H9 (cell line): Measurements from ENCODE around the gene SLC24A1. TPM values are rescaled to one million over a fixed set of nuclear protein-coding genes. Genes with fewer than 3 reads are reported as not detected.

Experiments used
- DNase-seq: peaks from one replicate; pipeline ENCODE4 v3.0.0-alpha.2; 2017
- H2AFZ ChIP-seq: one replicate; pipeline ENCODE4 v1.6.1; 2013; ENCODE audit warnings: mild to moderate bottlenecking, low read length, control low read depth, moderate library complexity
- H2AK5ac ChIP-seq: 2 replicates; pipeline ENCODE4 v1.6.1; 2013; ENCODE audit warnings: low read length, control low read depth, mixed read lengths; ENCODE audit not compliant: insufficient read length
- H2BK120ac ChIP-seq: one replicate; pipeline ENCODE4 v1.6.1; 2013; ENCODE audit warnings: low read depth, mild to moderate bottlenecking, low read length, control low read depth, inconsistent platforms; ENCODE audit not compliant: poor library complexity, severe bottlenecking
- H2BK12ac ChIP-seq: 2 replicates; pipeline ENCODE4 v1.6.1; 2013; ENCODE audit warnings: low read length, control low read depth, mixed read lengths, low read depth; ENCODE audit not compliant: insufficient read length
- H2BK15ac ChIP-seq: 2 replicates; pipeline ENCODE4 v1.6.1; 2013; ENCODE audit warnings: low read depth, low read length, control low read depth
- H2BK20ac ChIP-seq: one replicate; pipeline ENCODE4 v1.6.1; 2013; ENCODE audit warnings: low read depth, mild to moderate bottlenecking, low read length, control low read depth, inconsistent platforms; ENCODE audit not compliant: poor library complexity, severe bottlenecking
- H2BK5ac ChIP-seq: 2 replicates; pipeline ENCODE4 v1.6.1; 2013; ENCODE audit warnings: low read length, control low read depth, mixed read lengths; ENCODE audit not compliant: insufficient read length
- H3K14ac ChIP-seq: 2 replicates; pipeline ENCODE4 v1.6.1; 2013; ENCODE audit warnings: low read length, control low read depth; ENCODE audit not compliant: insufficient read depth
- H3K18ac ChIP-seq: 2 replicates; pipeline ENCODE4 v1.6.1; 2013; ENCODE audit warnings: low read depth, mild to moderate bottlenecking, mixed read lengths, low read length, control low read depth; ENCODE audit not compliant: insufficient read length
- H3K23ac ChIP-seq: 2 replicates; pipeline ENCODE4 v1.6.1; 2013; ENCODE audit warnings: low read length, control low read depth, mixed read lengths, low read depth; ENCODE audit not compliant: insufficient read length
- H3K23me2 ChIP-seq: 2 replicates; pipeline ENCODE4 v1.6.1; 2013; ENCODE audit warnings: low read depth, mild to moderate bottlenecking, mixed read lengths, low read length, control low read depth; ENCODE audit not compliant: insufficient read length, poor library complexity, severe bottlenecking
- H3K27ac ChIP-seq: 2 replicates; pipeline ENCODE4 v1.5.1; 2013; ENCODE audit warnings: low read length, control low read depth, mixed read lengths, low read depth; ENCODE audit not compliant: insufficient read length
- H3K27me3 ChIP-seq: 2 replicates; pipeline ENCODE4 v1.6.1; 2013; ENCODE audit warnings: low read length, control low read depth, inconsistent platforms; ENCODE audit not compliant: insufficient read depth
- H3K4ac ChIP-seq: 2 replicates; pipeline ENCODE4 v1.6.1; 2013; ENCODE audit warnings: low read depth, mild to moderate bottlenecking, control low read depth, inconsistent platforms, low read length, moderate library complexity
- H3K4me1 ChIP-seq: 2 replicates; pipeline ENCODE4 v1.6.1; 2013; ENCODE audit warnings: low read length, control low read depth, inconsistent platforms; ENCODE audit not compliant: insufficient read depth
- H3K4me2 ChIP-seq: 2 replicates; pipeline ENCODE4 v1.6.1; 2013; ENCODE audit warnings: low read length, control low read depth, mixed read lengths; ENCODE audit not compliant: insufficient read length, insufficient read depth
- H3K56ac ChIP-seq: 2 replicates; pipeline ENCODE4 v1.6.1; 2013; ENCODE audit warnings: low read depth, mild to moderate bottlenecking, mixed read lengths, low read length, control low read depth; ENCODE audit not compliant: insufficient read length
- H3K79me1 ChIP-seq: 2 replicates; pipeline ENCODE4 v1.6.1; 2013; ENCODE audit warnings: low read depth, mild to moderate bottlenecking, moderate library complexity, low read length, control low read depth, inconsistent platforms; ENCODE audit not compliant: insufficient read depth, poor library complexity, severe bottlenecking
- H3K79me2 ChIP-seq: 2 replicates; pipeline ENCODE4 v1.6.1; 2013; ENCODE audit warnings: low read length, control low read depth, inconsistent platforms; ENCODE audit not compliant: insufficient read depth
- H3K9ac ChIP-seq: 2 replicates; pipeline ENCODE4 v1.6.1; 2013; ENCODE audit warnings: low read length, control low read depth, mixed read lengths; ENCODE audit not compliant: insufficient read length; ENCODE audit errors: extremely low read depth
- H3K9me3 ChIP-seq: one replicate; pipeline ENCODE4 v1.6.1; 2013; ENCODE audit warnings: low read depth, low read length, inconsistent platforms; ENCODE audit not compliant: control insufficient read depth
- H3T11ph ChIP-seq: one replicate; pipeline ENCODE4 v1.6.1; 2013; ENCODE audit warnings: mild to moderate bottlenecking, low read length, control low read depth, inconsistent platforms
- H4K20me1 ChIP-seq: one replicate; pipeline ENCODE4 v1.6.1; 2013; ENCODE audit not compliant: control insufficient read depth, insufficient read length, insufficient read depth
- H4K5ac ChIP-seq: 2 replicates; pipeline ENCODE4 v1.6.1; 2013; ENCODE audit warnings: low read depth, mild to moderate bottlenecking, mixed read lengths, low read length, control low read depth; ENCODE audit not compliant: insufficient read length
- H4K8ac ChIP-seq: replicated peaks from 2 replicates; pipeline ENCODE4 v1.6.1; 2013; ENCODE audit warnings: low read length, control low read depth, mixed read lengths, low read depth; ENCODE audit not compliant: insufficient read length
- H4K91ac ChIP-seq: 2 replicates; pipeline ENCODE4 v1.6.1; 2013; ENCODE audit warnings: low read depth, mild to moderate bottlenecking, moderate library complexity, mixed read lengths, low read length, control low read depth; ENCODE audit not compliant: insufficient read length
- H3K27ac Mint-ChIP-seq, 3 experiments: 2 replicates in 2 of 3; 3 replicates in 1 of 3; pipeline ENCODE4 v1.8.0; 2020 to 2021; ENCODE audit warnings: mixed read lengths in 3 of 3, mild to moderate bottlenecking in 1 of 3, moderate library complexity in 1 of 3
- H3K27me3 Mint-ChIP-seq: 2 replicates; pipeline ENCODE4 v1.8.0; 2021; ENCODE audit warnings: low read depth, mild to moderate bottlenecking, moderate library complexity, mixed read lengths
- H3K36me3 Mint-ChIP-seq, 3 experiments: 2 replicates in 2 of 3; 3 replicates in 1 of 3; pipeline ENCODE4 v1.8.0; 2020 to 2021; ENCODE audit warnings: low read depth in 3 of 3, mixed read lengths in 3 of 3; ENCODE audit not compliant: insufficient read depth in 1 of 3
- H3K4me1 Mint-ChIP-seq, 2 experiments: 2 replicates each; pipeline ENCODE4 v1.8.0; 2020; ENCODE audit warnings: mixed read lengths in 2 of 2
- H3K4me3 Mint-ChIP-seq, 2 experiments: 2 replicates in 1 of 2; 3 replicates in 1 of 2; pipeline ENCODE4 v1.8.0; 2020 to 2021; ENCODE audit warnings: mild to moderate bottlenecking in 2 of 2, mixed read lengths in 2 of 2, moderate library complexity in 1 of 2
- H3K9me3 Mint-ChIP-seq, 2 experiments: 2 replicates in 1 of 2; 3 replicates in 1 of 2; pipeline ENCODE4 v1.8.0; 2020; ENCODE audit warnings: mild to moderate bottlenecking in 2 of 2, mixed read lengths in 2 of 2, moderate library complexity in 1 of 2
- CTCF ChIP-seq: fragments of 200-600 bp; sonication (generic); conservative IDR thresholded peaks from 3 replicates; pipeline ENCODE4 v1.8.0; 2021; ENCODE audit warnings: antibody characterized with exemption, mild to moderate bottlenecking
- WGBS: extraction: QIAGEN DNeasy Blood & Tissue Kit; methylation state at CpG from one replicate; pipeline ENCODE4 v1.1.7; 2013; ENCODE audit warnings: missing lambda C conversion rate, low lambda C conversion rate, mixed read lengths; ENCODE audit not compliant: insufficient read length; ENCODE audit errors: extremely low coverage; 5-methylcytosine and 5-hydroxymethylcytosine counted together
- total RNA-seq: library from RNA; stranded (reverse); gene quantifications from 2 replicates; pipeline ENCODE4 v1.2.1, GENCODE V29; 2021

Gene SLC24A1
- total RNA-seq, 1 experiment from 2014 or later = 8.6 TPM

DNA sequence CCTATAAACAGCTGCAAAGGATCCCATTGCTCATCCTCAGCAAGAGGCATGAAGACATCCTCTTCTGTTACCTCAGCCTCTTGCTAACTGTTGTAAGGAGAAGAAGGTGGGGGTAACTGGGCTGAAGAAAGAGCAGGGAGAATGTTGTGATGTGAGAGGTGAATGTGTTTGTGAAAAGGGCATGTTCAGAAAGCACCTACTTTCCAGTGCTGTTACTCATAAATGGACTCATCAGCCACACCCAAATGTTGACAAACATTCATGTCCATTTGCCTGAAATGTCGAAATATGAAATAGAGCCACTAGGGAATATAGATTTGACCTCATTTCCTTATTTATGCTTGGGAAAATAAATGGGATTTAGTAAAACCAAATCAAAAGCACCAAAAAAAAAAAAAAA is 12.6 kb downstream of the SLC24A1 start:
- H2BK120ac ChIP-seq = no peak overlapping the region
- no peak overlapping the region for H2AK5ac ChIP-seq
- H3T11ph ChIP-seq = no peak overlapping the region
- no peak overlapping the region for H2BK15ac ChIP-seq
- H3K36me3 Mint-ChIP-seq = no peaks in the 10 kb centered on the region
- no CpG with 5 or more reads among the region's 1 CpG for WGBS
- H2BK20ac ChIP-seq = no peak overlapping the region
- no peak overlapping the region for H3K27ac Mint-ChIP-seq
- H3K4me2 ChIP-seq = no peak overlapping the region
- H3K4me1 Mint-ChIP-seq = peaks cover 16 to 18% of the 10 kb centered on the region in 2 experiments
- H3K27ac ChIP-seq = no peak overlapping the region
- H4K8ac ChIP-seq = no peak overlapping the region
- no peaks in the 10 kb centered on the region for H4K20me1 ChIP-seq
- H3K9ac ChIP-seq = no peak overlapping the region
- no peaks in the 10 kb centered on the region for H3K27me3 ChIP-seq
- no peaks in the 10 kb centered on the region for H3K4me1 ChIP-seq
- H3K14ac ChIP-seq = no peak overlapping the region
- TF ChIP-seq CTCF = no peak
- no peaks in the 10 kb centered on the region for H3K79me1 ChIP-seq
- H3K4me3 Mint-ChIP-seq = no peak overlapping the region
- H3K56ac ChIP-seq = no peak overlapping the region
- no peaks in the 10 kb centered on the region for H3K9me3 ChIP-seq
- H4K5ac ChIP-seq = no peak overlapping the region
- no peak overlapping the region for H3K23ac ChIP-seq
- DNase-seq = no peak
- no peaks in the 10 kb centered on the region for H3K23me2 ChIP-seq
- H3K27me3 Mint-ChIP-seq = no peaks in the 10 kb centered on the region
- no peaks in the 10 kb centered on the region for H3K79me2 ChIP-seq
- no peak overlapping the region for H3K4ac ChIP-seq
- no peaks in the 10 kb centered on the region for H3K9me3 Mint-ChIP-seq
- no peak overlapping the region for H3K18ac ChIP-seq
- H2BK12ac ChIP-seq = no peak overlapping the region
- H4K91ac ChIP-seq = no peak overlapping the region
- H2BK5ac ChIP-seq = no peak overlapping the region
- no peak overlapping the region for H2AFZ ChIP-seq
